HG03025 (cell line): ENCODE data around the gene ST6GALNAC3.
"Not testable (repeated sequence)": the region's sequence is repeated elsewhere in the genome, so short reads cannot be mapped to it uniquely, and the experiment has no call there.

Experiments used
- ATAC-seq: cut with Tn5 transposase; IDR thresholded peaks from one replicate; pipeline ENCODE4 v1.9.1; 2021; ENCODE audit warnings: mild to moderate bottlenecking, moderate library complexity; ENCODE audit not compliant: unreplicated experiment, low FRiP score

ST6GALNAC3 gene

GRCh38 chr1:76232666-76233065 lies 158.1 kb downstream of the ST6GALNAC3 start:
- ATAC-seq: no peak

- ATAC-seq: no peak
These were observed 159.5 kb downstream of the ST6GALNAC3 start for GRCh38 chr1:76234061-76234460.

- ATAC-seq: no peak
These were observed 162.7 kb downstream of the ST6GALNAC3 start for GRCh38 chr1:76237211-76237610.

GRCh38 chr1:76238094-76238628 lies 163.6 kb downstream of the ST6GALNAC3 start:
- ATAC-seq: no peak

GRCh38 chr1:76239470-76239918 lies 164.9 kb downstream of the ST6GALNAC3 start:
- ATAC-seq: no peak

GRCh38 chr1:76240316-76240715 lies 165.8 kb downstream of the ST6GALNAC3 start:
- no peak for ATAC-seq

GRCh38 chr1:76242587-76242986 lies 168.0 kb downstream of the ST6GALNAC3 start:
- ATAC-seq: not testable (repeated sequence)

GRCh38 chr1:76247261-76247852 lies 172.8 kb downstream of the ST6GALNAC3 start:
- ATAC-seq: no peak

GRCh38 chr1:76250271-76250670 lies 175.7 kb downstream of the ST6GALNAC3 start:
- ATAC-seq: no peak

- no peak for ATAC-seq
These were observed 177.9 kb downstream of the ST6GALNAC3 start for GRCh38 chr1:76252431-76252830.

GRCh38 chr1:76254104-76255030 lies 179.8 kb downstream of the ST6GALNAC3 start:
- no peak for ATAC-seq

- no peak for ATAC-seq
These were observed 182.0 kb downstream of the ST6GALNAC3 start for GRCh38 chr1:76256289-76257223.

GRCh38 chr1:76257823-76258222 lies 183.3 kb downstream of the ST6GALNAC3 start:
- no peak for ATAC-seq

- no peak for ATAC-seq
These were observed 184.7 kb downstream of the ST6GALNAC3 start for GRCh38 chr1:76259270-76259669.

GRCh38 chr1:76260279-76260678 lies 185.7 kb downstream of the ST6GALNAC3 start:
- no peak for ATAC-seq

- ATAC-seq: no peak
These were observed 188.1 kb downstream of the ST6GALNAC3 start for GRCh38 chr1:76262601-76263000.

GRCh38 chr1:76264642-76265041 lies 190.1 kb downstream of the ST6GALNAC3 start:
- ATAC-seq: no peak

GRCh38 chr1:76266762-76267161 lies 192.2 kb downstream of the ST6GALNAC3 start:
- ATAC-seq: no peak

- ATAC-seq: no peak
These were observed 193.1 kb downstream of the ST6GALNAC3 start for GRCh38 chr1:76267631-76268030.

- ATAC-seq: no peak
These were observed 193.8 kb downstream of the ST6GALNAC3 start for GRCh38 chr1:76268341-76268740.
